Measurements from ENCODE around the gene VAMP2.

The VAMP2 gene

DNA sequence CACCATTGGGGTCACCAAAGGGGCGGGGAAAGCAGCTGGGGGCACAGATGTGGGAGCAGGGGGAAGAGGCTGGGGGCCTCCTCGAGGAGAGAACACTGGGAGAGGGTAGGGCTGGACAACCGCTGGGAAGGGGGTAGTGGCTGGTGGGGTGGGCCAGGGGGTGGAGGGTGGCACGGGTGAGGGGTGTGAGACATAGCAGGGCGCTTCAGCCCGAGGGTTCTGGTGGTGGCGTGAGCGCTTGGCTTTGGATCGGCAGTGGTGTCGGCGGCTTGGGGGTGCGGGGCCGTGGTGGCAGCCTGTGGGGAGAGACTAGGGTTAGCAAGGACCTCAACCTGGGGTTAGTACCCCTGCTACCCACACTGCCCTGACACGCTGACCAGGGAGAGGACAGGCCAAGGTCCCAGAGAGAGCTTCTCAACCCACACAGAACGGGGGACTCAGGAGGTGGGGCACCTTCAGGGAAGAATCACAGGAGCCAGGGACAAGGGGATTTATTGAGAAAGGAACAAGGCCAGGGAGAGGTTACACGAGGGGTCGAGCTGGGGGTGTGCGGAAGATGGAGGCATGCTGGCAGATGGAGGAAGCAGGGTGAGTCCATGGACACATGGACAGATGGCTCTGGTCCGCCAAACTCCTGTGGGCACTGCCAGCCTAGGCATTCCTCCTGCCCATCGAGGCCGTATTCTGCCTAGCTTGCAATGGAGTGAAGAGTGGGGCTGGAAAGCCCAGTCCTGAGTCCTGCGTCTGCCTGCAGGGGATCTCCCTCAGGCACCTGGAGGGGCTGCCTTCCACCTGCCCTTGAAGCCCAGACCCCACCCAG lies 19.0 kb downstream of the VAMP2 start:
- no peak for DNase-seq (ENCODE audit: low read depth in 2 of 2, low spot score in 1 of 2)

DNA sequence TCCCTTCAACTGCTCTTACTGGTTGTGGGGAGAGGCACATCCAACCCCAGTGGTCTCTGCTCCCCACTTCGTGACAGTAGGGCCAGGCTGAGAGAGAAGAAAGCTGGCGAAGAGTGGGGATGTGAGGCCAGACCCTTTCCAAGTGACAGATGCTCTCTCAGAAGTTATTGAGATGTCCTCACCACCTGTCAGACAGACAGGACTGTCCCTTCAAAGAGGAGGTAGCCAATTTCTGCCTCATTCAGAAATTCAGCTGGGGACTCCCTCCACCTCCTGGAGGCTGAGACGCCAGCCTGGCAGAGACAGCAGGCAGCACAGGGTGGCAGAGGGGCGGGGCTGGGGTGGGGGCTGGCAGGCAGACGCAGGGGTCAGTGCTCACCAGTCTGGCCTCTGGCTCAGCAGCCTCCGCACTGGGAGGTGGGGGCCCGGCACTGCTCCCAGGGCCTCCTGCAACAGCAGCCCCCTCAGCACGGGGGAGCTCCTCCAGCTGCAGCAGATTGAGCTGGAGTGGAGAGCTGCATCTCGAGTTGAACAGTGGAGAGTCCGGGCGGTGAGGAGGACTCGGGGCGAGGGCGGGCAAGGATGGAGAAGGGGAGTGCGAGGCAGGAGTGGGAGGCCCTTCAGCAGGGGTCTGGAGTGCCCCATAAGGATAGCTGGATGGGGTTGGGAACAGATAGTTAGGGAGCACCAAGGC lies 19.7 kb downstream of the VAMP2 start:
- DNase-seq (ENCODE audit: low read depth in 2 of 2, low spot score in 1 of 2), result no peak

DNA sequence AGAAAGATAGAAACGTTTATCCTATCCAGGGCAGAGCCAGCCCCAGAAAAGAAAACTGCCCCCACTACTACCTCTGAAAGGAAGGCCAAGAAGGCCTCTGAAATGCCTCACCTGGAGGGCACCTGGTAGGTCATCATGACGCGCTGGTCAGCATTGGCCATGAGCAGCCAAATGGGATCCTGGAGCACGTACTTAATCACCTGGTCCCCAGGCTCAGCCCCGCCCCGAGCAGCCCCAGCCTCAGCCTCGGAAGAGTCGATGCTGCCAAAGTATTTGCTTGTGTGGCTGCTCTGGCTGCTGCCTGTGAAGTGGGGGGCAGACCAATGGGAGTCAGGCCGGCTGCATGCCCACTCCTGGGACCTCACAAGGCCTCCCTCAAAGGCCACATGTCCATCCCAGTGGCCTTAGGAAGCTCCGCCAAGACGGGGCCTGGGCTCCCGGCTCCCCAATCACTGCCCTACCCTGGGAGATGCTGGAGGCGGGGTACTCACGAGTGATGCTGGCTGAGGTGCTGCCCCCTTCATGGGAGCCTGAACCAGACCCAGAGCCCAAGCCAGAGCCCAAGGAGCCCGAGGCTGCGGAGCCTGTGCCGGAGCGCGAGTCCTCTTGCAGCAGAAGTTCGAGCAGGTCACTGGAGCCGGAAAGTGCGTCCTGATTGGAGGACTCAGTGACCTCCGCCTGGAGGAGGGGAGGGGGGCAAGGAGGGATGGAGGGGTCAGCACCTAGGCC lies 20.4 kb downstream of the VAMP2 start:
- DNase-seq (ENCODE audit: low read depth in 2 of 2, low spot score in 1 of 2), result no peak

DNA sequence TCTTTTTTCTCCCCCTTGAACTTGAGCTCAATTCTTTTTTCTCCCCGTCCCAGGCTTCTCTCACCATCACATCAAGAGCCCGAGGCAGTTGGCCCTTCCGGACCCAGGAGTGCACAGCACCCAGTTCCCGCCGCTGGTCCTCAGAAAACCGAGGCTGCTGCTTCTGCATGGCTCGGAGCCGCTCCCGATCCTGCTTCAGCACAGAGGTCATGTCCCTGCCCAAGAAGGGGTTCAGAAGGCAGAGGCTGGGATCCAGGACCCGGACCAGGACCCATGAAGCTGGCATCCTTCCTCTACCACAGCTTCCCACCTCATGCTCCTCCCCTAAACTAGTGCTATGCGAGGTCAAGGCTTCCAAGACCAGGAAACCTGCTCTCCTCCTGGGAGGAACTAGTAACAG lies 21.0 kb downstream of the VAMP2 start:
- DNase-seq (ENCODE audit: low read depth in 2 of 2, low spot score in 1 of 2), result no peak

DNA sequence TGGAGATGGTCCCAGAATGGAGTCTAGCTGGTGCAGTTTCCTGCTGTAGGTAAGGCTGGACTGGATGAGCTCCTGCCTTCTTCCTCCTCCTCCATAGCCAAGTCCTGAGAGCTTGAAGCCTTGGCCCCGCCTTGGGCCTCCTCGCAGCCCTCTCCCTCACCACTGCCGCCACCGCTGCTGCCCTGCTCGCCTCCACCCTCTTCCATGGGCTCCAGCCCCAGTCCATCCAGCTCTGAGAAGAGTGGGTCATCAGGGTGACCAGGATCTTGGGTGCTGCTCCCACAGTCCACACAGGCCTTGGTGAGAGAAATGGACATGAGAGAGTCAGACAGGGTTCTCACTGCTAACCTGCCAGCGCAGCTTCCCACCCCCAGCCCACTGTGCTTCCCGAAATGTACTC lies 21.7 kb downstream of the VAMP2 start:
- no peak for DNase-seq (ENCODE audit: low read depth in 2 of 2, low spot score in 1 of 2)

DNA sequence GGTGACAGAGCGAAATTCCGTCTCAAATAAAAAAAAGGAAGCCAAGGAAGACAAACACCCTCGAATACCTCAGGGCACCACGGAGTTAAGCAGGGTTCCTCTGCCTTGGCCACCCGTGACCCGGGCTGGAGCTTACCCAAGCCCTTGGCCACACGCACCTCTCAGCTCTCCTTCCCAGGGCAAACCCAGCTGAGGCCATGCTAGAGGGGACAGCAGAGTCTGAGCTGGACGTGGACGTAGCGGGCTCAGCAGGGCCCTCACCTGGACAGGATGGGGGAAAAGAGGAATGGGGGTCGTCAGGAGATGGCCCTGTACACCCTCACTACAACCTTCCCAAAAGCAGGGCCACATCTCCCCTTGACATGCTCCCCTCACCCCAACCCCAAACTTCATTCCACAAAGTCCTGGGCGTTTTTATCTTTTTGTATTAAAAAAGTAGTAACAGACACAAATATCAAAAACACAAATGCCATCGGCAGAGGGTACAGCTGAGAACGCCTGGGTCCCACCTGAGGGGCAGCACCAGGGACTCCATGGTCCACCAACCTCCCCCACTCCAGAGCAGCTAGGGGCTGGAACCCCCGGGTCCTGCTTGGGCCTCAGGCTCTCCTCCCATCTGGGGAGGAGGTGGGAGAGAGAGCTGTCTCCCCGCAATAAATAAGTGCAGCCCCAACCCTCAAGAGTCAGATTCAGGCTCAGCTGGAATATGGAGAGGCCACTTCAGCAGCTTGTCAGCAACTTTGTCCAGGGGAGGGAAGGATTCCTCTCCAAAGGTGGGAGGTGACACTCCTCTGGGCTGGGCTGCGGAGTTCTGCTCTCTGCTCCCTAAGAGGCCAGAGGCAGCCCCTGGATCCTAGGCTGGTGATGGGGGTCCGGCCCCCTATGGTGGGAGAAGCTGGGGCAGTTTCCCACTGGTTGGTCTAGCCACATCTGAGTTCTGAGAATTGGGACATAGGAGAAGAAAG lies 22.4 kb downstream of the VAMP2 start:
- DNase-seq (ENCODE audit: low read depth in 2 of 2, low spot score in 1 of 2), result no peak

DNA sequence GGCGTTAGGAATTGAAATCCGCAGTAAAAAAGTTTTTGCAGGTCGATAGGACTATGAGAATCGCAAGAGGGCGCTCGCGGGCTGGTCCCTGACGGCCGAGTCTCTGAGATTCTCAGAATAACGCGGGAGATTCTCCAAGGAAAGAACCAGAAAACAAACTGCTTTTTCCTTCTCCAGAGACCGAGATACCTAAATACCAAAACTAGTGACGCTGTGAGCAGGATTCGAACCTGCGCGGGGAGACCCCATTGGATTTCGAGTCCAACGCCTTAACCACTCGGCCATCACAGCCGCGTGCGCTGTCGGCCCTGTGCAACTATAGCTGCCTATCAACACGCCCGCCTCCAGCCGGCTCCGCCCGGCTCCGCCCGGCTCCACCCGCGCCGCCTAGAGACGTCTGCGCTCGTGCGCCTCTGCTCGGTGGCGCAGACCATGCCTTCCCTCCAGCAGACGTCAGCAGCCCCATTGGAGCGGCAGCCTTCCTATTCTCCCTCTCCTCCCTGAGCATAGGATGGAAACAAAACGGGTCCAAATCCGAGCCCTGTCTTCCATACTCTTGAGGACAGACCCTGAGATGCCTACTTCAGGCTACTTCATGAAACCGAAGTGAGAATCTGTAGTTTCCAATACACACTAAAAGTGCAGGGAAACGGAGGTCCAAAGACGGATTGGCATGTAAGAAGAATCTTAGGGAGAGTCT lies 23.9 kb downstream of the VAMP2 start:
- DNase-seq (ENCODE audit: low read depth in 2 of 2, low spot score in 1 of 2), result peak; percentile 90 to 94

DNA sequence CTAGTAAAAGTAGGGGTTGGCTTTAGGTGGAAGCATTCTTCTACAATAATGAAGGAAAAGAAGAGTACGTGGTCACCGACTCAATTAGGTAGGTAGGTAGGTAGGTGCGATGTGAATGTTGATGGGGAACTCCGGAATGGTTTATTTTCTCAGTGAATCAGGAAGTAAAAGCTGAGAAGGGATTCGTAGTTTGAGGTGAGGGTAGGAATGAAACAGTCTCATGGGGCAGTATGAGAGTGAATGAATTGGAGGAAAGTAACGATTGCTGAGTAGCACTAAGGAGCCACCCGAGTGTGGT lies 24.4 kb downstream of the VAMP2 start:
- no peak for DNase-seq (ENCODE audit: low read depth in 2 of 2, low spot score in 1 of 2)

DNA sequence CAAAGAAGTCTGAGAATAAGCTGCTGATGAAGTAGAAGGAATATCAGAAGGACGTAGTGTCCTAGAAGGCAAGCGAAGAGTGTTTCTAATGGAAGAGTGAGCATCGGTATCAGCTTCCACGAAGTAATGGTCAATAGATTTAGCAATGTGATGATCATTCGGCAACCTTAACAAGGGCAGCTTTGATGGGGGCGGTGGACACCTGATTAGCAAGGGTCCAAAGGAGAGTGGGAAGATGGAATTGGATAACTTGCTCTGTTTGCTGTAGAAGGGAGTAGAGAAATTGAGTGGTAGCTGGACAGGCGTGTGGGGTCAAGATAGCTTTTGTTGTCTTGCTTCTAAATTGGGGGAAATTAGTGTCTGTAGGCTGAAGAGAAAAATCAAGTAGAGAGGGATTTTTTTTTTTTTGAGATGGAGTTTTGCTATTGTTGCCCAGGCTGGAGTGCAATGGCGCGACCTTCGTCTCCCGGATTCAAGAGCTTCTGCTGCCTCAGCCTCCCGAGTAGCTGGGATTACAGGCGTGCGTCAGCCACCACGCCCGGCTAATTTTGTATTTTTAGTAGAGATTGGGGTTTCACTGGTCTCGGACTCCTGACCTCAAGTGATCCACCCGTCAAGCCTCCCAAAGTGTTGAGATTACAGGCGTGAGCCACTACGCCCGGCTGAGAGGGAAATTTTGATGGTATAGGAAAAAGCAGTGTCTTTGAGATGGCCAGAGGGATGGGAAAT lies 24.9 kb downstream of the VAMP2 start:
- DNase-seq (ENCODE audit: low read depth in 2 of 2, low spot score in 1 of 2), result no peak

DNA sequence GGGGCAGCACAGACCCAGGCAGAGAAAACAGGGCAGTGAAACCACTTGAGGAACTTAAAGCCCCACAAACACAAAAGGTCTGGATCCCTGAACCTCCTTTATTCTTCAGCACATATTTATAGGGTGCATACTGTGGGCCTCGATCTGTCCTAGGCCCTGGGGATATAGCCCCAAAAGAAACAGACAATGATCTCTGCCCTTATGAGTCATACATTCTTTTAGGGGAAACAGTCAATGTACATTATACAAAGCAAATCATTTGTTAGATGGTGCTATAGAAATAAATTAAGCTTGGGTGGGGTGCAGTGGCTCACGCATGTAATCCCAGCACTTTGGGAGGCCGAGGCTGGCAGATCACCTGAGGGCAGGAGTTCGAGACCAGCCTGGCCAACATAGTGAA lies 28.8 kb downstream of the VAMP2 start:
- no peak for DNase-seq (ENCODE audit: low read depth in 2 of 2, low spot score in 1 of 2)

DNA sequence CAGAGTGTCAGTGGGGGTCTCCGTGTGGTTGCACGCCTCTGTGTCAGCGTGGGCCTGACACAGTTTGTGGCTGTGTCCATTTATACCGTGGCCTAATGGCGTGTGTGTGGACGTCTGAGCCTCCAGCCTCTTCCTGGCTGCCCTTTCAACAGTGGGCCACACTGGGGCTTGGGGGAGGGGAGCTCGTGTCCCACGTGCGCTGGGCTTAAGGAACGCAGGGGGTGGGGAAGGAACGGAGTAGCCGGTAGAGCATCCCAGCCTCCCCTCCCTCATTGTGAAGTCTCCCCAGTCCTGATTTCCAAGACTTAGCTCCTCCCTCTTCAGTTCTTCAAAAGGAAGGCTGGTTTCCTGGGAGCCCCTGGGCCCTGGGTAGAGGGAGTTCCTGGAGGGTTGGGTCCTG lies 29.3 kb downstream of the VAMP2 start:
- DNase-seq (ENCODE audit: low read depth in 2 of 2, low spot score in 1 of 2), result no peak

DNA sequence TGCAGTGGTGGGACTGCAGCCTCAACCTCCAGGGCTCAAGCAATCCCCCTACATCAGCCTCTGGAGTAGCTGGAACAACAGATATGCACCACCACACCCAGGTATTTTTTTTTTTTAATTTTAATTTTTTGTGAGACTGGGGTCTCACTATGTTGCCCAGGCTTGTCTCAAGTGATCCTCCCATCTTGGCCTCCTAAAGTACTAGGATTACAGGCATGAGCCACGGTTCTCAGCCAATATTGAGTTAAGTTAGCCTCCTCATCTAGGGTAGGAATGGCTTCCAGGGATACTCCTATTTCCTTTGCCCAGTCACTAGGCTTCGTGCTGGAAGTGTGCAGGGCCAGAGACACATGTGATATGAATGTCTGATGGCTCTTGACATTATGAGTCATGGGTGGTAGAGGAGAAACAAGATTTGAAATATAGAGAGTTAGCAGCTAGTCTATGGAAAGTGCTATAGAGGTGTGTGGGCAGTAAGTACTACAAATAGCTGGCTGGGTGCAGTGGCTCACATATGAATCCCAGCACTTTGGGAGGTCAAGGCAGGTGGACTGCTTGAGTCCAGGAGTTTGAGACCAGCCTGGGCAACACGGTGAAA lies 30.8 kb downstream of the VAMP2 start:
- DNase-seq (ENCODE audit: low read depth in 2 of 2, low spot score in 1 of 2), result no peak

DNA sequence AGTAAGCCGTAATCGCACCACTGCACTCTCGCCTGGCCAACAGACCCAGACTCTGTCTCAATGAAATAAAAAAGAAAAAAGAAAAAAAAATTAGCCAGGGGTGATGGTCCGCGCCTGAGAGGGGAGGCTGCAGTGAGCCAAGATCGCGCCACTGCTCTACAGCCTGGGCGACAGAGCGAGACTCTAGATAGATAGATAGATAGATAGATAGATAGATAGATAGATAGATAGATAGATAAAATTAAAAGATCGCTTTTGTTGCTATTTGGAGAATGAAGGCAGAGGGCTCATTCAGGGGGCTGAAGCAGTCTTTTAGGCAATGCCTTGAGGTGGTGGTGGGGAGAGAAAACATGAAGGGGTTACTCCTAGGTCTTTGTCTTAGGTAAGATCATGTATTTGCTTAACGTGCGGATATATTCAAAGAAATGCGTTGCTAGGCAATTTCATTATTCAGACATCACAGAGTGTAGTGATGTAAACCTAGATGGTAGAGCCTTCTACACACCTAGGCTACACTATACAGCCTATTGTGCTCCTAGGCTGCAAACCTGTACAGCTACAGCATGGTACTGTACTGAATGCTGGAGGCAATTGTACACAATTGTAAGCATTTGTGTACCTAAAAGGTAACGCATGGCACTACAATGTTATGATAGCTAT lies 34.5 kb downstream of the VAMP2 start:
- no peak for DNase-seq (ENCODE audit: low read depth in 2 of 2, low spot score in 1 of 2)

DNA sequence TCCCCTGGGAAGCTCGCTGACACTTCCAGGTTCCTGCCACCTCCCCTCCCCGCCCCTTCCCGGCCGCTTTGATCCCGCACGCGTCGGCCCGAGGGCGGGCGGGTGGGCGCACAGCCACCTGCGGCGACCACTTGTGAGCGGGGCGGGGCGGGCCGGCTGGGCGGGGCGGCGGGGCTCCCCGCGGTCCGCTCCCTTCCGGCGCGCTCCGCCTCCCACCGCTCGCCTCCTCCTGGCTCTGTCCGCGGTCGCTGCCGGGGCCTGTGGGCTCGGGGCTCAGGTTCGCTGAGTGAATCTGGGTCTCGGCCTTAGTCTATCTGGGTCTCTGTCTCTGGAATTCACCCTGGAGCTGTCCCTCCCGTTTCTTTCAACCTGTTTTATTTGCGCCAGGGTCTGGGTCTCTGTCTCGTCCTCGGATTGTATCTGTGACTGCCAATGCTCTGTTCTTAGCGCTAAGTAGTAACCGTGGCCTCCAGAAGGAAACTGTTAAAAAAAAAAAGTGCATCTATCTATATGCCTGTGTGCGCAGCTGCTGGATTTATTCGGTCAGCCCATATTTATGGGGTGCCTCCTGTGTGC lies 36.2 kb downstream of the VAMP2 start:
- no peak for DNase-seq (ENCODE audit: low read depth in 2 of 2, low spot score in 1 of 2)

DNA sequence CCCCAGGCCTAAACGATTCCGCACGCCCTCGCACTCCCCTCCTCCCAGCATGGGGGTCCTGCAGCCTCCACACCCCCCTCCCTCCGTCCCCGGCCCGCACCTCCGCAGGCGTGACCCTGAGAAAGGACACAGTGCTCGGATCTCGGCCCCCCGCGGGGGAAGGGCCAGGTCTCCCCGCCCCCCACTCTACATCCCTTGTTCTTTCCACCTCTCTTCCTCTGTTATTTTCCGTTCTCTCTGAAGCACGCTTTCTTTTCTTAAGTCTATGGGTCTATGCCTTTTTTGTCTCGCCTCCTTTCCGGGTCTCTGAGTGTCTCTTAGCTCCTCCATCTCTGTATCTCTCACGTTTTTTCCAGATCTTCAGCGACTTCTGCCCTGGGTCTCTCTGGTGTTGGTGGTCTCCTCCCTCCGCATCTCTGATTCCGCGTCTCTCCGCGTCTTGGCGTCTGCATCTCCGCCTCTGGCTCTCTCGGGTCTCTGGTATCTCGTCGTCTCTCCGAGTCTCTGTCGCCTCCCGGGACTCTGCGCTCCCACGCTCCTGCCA lies 36.7 kb downstream of the VAMP2 start:
- no peak for DNase-seq (ENCODE audit: low read depth in 2 of 2, low spot score in 1 of 2)

DNA sequence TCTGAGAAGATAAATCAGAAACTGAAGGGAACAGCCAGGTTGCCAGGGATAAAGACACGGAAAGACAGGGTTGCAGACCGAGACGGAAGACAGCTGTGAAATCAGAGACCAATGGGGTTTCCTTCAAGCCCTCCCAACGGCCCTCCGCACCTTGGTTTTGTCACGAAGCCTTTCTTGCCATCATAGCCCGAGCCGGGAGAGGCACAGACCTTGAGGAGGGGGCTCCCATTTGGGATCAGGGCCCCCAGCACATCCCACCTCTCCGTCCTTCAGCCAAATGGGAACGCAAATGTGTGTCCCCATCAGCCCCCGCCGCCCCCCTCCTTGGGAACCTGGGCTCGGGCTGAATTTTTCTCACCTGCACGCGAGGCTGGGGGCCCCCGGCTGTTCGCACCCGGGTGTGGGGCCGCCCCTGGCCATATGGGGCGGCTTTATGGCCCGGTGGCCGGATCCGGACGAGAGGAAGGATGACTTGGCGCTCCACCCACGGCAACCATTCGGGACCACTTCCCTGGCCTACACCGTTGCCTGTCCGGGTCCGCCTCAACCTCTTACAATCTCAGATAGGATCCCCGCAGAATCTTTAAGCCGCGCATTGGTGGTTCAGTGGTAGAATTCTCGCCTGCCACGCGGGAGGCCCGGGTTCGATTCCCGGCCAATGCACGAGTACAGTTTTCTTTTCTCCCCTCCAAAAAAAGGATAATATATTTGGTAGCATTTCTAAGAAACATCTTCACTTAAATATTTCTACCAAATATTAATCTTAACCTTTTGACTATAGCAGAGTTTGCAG lies 37.4 kb downstream of the VAMP2 start:
- peak; percentile 76 to 84 for DNase-seq (ENCODE audit: low read depth in 2 of 2, low spot score in 1 of 2)

DNA sequence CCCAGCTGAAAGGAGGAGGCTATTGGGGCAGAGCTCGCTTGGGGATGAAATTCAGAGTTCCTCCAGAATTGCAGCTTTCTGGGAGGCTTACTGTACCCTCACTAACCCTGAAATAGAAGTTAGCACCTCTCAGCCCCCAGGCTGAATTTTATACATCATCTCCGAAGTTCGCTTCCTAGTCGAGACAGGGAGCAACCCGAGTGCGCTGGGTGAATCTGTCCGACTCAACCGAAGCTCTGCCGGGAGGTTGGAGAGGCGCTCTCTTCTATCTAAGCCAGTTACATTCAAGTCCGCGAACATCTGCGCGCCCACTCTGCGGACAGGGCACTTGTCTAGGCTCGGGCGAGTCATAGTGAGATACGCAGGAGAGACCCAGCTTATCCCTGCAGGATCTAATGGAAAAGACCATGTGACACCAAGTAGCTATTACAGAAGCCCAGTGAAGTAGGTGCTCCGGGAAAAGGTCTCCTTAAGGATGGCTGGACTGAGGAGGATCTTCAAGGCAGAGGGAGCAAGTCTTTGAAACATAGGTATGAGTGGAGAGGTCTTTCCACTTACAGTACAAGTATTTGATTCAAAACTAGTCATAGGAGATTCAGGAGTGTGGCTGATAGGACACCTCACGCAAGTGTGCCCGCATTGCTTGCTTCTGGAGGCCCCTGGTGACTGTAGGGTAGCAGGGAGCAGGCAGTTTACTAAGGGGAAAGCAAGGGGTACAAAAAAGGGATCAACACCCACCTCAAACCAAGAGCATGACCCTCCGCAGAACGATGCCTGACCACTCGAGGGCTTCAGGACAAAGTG lies 38.2 kb downstream of the VAMP2 start:
- no peak for DNase-seq (ENCODE audit: low read depth in 2 of 2, low spot score in 1 of 2)
